ENCODE results near the gene RNF187. TPM values are rescaled to one million over a fixed set of nuclear protein-coding genes. Genes with fewer than 3 reads are reported as not detected.

Gene RNF187
- polyA plus RNA-seq, 3 donors = 76.5 to 104 (median 93.3) TPM

DNA sequence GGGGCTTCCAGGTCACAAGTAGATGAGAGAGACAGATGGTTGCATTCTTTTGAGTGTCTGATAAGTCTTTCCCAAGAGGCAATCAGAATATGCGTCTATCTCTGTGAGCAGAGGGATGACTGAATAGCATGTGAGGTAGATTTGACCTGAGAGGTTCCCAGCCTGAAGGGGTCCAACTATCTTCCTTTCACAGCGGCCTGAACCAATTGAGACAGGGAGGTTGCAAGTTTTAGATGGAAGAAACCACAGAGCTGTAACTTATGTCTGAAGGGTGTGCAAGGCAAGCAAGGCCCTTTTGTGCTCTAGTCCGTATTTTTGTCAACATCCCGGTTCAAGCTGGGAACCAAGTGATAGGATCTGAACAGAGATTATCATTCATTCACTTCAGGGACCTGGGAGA is 9.9 kb upstream of the RNF187 start:
- no peak for DNase-seq

DNA sequence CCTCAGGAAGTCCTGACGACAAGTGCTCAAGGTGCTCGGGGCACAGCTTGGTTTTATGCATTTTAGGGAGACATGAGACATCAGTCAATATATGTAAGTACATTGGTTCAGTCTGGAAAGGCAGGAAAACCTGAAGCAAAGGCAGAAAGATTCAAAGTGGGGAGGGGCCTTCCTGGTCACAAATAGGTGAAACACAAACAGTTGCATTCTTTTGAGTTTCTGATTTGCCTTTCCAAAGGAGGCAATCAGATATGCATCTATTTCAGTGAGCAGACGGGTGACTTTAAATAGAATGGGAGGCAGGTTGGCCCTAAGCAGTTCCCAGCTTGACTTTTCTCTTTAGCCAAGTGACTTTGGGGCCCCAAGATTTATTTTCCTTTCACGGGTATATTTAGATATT is 8.9 kb upstream of the RNF187 start:
- no peak for DNase-seq

DNA sequence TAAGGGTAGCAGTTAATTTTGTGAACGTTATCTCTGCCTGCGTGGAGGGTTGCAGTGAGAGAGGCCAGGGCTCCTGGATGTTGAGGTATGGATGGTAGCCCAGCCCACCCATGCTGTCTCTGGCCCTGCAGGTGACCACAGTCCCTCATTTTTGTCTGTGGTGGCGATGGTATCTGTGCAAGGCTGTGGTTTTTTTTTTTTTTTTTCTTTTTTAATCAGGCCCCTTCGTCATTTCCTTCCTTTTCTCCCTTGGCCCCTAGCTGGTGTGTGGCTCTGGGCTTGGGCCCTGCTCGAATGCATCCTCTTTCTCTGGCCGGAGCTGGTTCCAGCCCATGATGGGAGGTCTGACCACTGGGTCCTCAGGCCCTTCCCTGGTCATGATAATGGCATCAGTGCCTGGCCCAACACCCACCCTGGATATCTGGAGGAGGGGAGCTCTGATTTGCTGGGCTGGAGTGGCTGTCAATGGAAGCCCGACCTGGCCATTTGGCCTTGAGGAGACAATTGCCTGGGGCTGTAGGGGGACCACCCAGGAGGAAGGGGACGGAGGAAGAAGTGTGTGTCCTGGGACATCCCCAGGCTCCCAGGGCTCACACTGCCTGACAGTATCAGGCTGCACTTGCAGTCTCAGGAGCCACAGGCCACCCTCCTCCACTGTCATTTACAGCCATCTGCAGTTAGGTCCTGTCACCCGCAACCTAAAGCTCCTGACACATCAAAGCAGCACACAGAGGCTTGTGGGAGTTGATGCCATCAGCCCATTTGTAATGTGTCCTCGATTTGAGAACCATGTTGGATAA is 8.1 kb upstream of the RNF187 start:
- DNase-seq = no peak

DNA sequence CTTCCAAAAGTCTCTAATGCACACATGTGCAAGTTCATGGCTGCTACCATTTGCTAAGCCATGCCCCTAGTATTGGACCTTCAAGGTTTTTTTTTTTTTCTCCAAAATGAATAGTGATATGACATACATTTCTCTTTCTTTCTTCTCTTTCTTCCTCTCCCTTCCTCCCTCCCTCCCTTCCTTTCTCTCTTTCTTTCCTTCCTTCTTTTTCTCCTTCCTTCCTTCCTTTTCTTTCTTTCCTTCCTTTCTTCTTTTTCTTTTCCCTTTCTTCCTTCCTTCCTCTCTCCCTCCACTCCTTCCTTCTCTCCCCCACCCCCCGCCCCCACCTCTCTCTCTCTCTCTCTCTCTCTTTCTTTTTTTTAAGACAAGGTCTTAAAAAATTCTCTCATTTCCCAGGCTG is 3.4 kb upstream of the RNF187 start:
- DNase-seq = no peak

DNA sequence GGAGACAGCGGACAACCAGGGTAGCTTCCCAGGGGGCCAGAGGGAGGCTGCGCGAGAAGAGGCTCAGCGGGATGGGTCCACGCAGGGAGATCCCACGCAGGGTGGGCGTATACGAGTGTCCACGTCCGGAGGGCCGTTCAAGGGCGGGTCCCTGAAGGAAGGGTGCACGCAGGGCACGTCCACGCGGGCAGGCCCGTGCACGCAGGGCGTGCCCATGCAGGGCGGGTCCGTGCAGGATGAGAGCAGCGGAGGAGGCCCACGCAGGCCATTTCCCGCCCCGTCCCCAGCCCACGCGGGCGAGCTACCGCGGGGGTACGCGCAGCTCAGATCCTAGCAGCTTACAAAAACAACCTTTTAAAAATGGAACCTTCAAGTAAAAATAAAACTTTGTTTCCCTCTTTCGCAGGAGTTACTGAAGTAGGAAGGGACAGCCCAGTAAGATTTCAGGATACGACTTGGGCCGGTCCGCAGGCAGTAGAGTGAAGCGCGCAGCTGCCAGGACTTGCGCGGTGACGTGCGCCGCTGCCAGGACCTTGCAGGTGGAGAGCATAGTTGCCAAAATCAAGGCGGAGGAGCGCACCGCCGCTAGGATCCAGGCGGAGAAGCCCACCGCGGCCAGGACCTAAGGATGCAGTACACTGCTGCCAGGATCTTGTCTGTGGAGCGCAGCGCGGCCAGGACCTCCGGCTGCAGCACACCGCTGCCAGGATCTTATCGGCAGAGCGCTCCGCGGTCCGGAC is 416 bp upstream of the RNF187 start:
- DNase-seq = peak; percentile 86

DNA sequence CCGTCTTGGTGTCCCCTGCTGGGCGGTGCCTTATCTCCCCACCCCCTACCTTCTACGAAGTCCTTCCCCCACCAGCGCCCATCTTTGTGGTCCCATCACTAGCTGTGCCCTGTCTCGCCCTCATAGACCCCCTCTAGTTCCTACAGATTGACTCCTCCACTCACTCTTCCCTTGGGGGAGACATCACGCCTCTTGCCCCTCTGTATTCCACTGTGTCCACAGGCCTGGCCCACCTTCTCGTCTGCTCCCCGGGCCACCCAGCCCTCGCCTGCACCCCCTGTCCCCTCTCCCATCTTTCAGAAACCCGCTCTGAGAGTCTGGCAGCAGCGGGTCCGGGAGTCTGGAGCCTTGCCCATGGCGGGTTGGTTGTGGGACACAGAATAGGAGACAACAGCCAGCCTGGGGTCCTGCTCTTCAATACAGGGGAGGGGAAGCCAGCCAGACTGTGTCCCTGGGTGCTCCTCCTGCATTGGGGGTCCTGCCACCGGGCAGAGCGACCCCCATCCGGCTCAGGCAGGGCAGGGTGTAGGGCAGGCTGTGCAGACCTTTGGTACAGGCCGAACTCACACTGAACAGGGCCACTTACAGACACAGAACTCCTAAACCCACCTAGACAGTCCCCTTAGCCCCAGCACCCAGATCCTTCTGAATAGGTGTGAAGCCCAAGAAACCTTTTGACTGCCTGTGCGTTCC is 1.1 kb downstream of the RNF187 start:
- DNase-seq = no peak

DNA sequence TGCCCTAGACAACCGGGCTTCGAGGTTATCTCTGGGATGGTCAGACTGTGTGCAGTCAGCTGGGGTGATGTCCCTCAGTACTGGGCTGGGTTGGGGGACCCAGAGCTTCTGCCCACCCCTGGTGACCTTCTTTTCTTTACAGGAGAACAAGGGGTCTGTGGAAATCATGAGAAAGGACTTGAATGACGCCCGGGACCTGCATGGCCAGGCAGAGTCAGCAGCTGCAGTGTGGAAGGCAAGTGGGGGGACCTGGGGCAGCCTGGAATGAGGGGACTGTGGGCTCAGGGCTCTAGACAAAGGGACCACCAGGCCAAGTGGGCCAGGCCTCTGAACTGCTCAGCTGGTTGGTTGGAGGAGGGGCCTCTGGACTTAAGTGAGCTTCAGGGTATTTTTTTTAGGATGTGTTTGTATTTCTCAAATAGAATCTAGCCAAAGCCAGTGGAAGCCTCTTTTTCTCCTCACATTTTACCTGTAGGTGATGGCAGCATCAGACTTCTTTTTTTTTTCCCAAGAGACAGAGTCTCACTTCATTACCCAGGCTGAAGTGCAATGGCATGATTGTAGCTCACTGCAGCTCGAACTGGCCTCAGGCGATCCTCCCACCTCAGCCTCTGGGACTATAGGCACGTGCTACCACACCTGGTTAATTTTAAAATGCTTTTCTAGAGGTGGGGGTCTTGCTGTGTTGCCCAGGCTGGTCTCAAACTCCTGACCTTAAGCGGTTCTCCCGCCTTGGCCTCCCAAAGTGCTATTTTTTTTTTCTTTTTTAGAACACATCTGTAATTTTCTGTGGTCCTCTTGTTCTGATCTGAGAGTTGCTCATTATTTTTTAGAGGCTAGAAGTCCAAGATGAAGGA is 1.9 kb downstream of the RNF187 start:
- DNase-seq = no peak

DNA sequence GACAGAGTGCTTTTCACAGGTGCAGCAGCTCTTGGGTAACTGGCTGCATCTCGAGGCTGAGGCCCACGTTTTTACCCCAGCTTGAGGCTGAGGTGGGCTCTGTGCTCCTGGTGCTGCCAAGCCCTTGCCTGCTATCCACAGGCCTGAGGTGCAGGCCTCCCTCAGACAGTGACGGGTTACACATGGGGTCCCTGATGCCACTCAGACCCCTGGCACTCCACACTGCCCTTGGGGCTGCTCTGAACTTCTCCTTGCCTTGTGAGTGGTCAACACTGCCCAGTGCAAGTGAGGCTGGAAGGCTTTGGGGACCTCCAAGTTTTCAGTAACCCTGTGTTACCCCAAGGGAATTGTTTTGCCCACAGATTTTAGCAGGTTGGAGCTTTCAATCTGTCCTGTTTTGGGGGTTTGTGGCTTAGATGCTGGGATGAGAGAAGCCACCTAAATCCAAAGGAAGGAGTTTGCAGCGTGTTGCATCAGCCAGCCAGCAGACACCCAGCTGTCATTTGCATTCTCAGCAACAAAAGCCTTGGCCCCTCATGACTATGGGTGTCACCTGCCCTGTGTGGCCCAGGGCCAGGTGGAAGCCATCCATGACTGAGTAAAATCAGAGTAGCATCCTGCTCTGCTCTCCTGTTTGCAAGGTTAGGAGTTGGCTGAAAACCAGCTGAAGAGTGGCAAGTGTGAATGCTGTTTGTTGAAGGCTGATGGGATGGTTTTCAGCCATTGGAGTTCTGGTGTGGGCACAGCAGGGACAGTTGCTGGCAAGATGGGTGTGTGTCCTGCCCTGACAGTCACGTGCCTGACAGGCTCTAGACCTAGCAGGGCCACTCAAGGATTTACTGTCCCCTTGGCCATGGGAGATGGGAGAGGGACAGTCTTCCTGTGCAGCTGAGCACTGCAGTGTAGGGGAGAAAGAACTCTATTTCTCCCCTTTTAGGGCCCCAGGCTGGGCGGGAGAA is 3.2 kb downstream of the RNF187 start:
- DNase-seq = no peak

DNA sequence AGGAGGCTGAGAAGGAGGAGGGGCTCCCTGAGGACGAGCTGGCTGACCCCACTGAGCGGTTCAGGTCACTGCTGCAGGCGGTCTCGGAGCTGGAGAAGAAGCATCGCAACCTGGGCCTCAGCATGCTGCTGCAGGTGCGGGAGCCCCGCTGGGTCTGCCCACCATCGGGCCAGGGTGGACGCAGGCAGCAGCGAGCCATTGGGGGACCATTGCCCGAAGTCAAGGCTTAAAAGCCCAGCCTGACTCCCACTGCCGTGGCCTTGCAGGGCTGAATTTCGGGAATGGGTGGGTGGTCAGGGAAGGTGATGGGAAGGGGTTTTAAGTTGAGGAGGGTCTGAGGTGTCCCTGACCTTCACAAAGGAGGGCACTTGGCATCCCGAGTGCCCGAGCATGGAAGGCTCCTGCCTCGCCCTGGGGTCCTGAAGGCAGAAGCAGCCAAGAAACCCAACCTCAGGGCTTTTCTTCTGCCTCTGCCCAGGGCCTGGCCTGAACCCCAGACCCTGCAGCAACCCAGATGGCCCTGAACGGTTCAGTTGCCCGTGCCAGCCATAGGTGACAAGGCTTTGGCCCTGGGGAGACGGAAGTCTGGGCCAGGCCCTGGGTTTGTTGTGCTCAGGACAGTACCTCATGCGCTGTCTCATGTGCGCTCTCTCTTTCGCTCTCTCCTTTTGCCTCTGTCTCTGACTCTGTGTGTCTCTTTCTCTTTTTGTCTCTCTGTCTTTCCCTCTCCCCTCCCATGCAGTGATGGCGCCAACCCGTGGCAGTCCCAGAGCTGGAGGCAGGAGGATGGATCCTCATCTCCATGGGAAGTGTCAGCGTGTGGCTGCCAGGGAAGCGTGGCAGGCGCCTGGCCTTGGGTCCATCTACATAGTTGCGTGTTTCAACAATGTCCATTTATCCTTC is 6.2 kb downstream of the RNF187 start:
- no peak for DNase-seq

DNA sequence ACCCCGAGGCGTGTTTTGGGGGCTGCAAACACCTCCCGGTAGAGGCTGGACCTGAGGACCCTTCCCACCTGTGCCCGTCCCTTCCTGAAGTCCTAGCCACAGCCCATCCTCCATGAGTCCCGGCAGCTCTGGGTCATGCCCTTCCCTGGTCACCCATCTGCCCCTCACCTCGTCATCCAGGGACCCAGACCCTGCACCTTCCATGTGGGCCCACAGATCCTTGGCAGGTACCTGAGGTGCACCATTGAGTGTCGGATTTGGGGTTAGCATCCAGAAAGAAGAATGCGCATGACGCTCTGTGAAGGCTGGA is 6.8 kb downstream of the RNF187 start:
- DNase-seq = no peak

DNA sequence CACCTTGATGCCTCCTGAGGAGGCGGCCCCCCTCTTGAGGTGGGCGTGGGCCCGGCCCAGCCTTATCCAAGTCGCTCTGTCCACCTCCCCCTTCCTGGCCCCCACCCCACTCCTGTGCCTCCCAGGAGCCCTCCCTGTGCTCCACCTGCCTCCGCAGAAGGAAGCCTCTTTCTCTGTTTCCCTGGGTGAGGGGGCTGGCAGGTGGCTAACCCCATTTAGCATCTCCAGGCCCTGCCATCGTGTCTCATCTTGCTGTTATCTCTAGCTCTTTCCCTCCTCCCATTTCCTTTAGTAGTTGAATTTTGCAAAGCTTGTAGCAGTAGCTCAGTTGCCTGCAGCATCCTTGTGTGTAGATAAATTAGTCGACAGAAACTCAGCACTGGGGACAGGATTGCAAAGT is 7.2 kb downstream of the RNF187 start:
- DNase-seq = no peak

DNA sequence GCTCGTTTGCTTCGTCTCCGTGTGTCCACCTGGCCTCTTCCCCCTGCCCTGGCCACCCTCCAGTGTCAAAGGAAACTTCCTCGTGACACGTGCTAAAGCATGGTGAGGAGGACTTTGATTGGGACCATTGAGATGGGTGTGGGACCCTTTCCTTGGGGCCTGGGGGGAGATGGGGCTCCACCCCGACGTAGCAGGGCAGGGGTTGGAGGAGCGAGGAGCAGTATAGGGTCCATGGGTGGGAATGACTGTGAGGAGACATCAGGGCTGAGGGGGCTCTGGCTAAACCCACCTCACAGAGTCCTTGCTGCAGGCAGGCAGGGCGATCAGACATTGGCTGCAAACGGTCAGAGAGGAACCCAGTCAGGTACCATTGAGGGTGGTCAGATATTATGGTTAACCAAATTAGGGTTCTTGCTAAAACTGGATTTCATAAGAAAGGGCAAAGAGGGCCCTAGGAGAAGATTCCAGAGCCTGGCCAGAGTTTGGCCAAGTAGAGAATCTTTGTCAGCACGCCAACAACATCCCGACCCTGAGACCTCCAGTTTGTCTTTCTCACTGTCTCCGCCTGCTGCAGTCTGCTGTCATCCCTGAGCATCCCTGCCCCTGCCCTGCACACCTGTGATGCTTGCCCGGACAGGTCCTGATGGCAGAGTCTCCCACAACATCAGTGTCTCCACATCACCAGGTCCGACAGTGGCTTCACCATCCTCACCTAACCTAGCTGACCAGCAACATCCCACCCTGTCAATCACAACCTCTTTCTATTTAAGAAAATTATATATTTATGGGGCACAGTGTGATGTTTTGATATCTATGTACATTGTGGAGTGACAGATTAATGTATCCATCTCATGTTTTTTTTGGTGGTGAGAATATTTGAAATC is 8.0 kb downstream of the RNF187 start:
- DNase-seq = no peak

DNA sequence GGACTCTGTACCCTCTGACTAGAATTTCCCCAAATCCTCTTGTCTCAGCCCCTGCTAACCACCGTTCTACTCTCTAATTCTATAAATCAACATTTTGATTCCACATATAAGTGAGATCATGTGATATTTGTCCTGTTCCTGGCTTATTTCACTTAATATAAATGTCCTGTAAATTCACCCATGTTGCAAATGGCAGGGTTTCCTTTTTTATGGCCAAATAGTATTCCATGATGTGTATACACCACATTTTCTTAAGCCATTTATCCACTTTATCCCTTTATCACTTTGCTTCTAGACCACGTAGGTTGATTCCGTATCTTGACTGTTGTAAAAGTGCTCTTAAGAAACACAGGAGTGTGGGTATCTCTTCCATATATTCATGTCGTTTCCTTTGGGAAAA is 8.9 kb downstream of the RNF187 start:
- no peak for DNase-seq

DNA sequence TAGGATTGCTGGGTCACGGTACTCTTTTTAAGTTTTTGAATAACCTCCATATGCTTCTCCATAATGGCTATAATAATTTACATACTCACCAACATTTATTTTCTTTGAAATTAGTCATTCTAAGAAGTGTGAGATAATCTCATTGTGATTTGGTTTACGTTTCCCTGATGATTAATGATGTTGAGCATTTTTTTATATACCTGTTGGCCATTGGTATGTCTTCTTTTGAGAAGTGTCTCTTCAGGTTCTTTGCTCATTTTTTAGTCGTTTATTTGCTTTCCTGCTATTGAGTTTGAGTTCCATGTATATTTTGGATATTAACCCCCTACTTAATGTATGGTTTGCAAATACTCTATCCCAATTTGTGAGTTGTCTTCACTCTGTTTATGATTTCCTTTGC is 9.3 kb downstream of the RNF187 start:
- no peak for DNase-seq

DNA sequence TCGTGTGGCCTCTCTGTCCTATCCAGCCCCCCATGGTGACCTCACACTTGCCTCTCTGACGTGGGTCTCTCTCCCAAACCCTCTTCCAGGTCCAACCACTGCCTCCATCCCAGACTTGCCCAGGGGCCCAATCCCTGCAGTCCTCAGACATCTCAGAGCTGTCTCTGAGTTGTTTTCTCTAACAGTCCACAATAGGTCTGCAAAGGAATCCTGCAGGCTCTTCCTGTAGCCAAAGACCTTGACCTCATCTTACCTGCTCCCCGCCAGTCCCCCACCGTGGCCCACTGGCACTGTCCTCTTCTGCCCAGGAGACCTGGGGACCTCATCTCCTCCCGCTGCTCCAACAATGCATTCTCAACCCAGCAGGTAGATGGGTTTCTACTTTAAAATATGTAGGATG is 10.0 kb downstream of the RNF187 start:
- no peak for DNase-seq

DNA sequence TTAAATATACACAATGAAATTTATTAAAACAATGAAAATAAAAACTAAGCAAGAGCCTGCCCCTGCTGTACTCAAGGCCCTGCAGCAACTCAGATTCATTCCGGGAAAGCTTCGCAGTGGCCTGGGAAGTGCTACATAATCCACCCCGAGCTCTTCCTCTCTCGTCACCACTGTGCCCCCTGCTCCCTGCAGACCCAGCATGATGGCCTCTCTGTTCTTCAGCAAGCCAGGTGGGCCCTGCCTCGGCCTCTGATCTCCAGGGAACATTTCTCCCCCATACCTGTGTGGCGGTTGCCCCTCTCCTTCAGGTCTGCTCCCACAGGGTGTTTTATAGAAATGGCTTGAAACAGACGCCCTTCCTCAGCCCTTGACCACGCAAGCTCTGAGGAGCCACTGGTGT is 10.6 kb downstream of the RNF187 start:
- no peak for DNase-seq

DNA sequence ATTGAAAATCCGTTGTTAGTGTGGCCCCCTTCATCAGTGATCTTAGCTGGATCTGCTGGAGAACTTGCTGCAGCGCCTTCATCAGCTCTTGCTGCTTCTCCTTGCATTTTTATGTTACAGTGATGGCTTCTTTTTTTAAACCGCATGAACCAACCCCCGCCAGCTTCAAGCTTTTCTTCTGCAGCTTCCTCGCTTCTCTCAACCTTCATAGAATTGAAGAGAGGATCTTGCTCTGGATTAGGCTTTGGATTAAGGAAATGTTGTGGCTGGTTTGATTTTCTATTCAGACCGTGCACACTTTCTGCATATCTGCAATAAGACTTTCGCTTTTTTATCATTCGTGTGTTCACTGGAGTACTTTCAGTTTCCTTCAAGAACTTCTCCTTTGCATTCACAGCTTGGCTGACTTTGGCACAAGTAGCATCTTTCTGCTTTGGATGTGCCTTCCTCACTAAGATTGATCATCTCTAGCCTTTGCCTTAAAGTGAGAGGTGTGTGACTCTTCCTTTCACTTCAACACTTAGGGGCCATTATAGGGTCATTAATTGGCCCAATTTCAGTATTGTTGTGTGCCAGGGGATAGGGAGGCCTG is 13.1 kb downstream of the RNF187 start:
- DNase-seq = no peak

Data from renal pelvis (tissue), 4 donors.